ENCODE measurements around the gene FAU.

The FAU gene

DNA sequence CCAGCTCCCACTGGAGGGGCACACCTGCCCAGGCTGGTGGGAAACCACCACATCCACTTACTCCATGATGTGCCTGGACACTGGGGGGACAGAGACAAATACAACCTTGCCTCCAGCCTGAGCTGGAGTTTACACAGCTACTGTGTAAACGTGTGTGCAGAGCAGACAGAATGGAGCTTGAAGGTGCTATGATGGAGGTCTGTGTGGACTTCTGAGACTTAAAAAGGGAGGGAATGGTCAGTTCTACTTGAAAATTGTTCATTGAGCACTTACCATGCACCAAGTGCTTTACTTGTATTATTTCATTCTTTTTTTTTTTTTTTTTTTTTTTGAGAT lies 49.3 kb downstream of the FAU start:
- H3K4me1 Mint-ChIP-seq: no peaks in the 10 kb centered on the region
- peaks cover under 1% of the 10 kb centered on the region for H3K36me3 Mint-ChIP-seq (ENCODE audit: low read depth)
- no peak overlapping the region for H3K27ac Mint-ChIP-seq
- H3K9me3 Mint-ChIP-seq: no peaks in the 10 kb centered on the region
- no peak overlapping the region for H3K4me3 Mint-ChIP-seq
- no peaks in the 10 kb centered on the region for H3K27me3 Mint-ChIP-seq (ENCODE audit: low read depth)
- TF ChIP-seq, protein P1, sequence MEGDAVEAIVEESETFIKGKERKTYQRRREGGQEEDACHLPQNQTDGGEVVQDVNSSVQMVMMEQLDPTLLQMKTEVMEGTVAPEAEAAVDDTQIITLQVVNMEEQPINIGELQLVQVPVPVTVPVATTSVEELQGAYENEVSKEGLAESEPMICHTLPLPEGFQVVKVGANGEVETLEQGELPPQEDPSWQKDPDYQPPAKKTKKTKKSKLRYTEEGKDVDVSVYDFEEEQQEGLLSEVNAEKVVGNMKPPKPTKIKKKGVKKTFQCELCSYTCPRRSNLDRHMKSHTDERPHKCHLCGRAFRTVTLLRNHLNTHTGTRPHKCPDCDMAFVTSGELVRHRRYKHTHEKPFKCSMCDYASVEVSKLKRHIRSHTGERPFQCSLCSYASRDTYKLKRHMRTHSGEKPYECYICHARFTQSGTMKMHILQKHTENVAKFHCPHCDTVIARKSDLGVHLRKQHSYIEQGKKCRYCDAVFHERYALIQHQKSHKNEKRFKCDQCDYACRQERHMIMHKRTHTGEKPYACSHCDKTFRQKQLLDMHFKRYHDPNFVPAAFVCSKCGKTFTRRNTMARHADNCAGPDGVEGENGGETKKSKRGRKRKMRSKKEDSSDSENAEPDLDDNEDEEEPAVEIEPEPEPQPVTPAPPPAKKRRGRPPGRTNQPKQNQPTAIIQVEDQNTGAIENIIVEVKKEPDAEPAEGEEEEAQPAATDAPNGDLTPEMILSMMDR (IDR thresholded peaks at IDR 0.05; ENCODE audit: unreplicated experiment in 3 of 3): no peak

DNA sequence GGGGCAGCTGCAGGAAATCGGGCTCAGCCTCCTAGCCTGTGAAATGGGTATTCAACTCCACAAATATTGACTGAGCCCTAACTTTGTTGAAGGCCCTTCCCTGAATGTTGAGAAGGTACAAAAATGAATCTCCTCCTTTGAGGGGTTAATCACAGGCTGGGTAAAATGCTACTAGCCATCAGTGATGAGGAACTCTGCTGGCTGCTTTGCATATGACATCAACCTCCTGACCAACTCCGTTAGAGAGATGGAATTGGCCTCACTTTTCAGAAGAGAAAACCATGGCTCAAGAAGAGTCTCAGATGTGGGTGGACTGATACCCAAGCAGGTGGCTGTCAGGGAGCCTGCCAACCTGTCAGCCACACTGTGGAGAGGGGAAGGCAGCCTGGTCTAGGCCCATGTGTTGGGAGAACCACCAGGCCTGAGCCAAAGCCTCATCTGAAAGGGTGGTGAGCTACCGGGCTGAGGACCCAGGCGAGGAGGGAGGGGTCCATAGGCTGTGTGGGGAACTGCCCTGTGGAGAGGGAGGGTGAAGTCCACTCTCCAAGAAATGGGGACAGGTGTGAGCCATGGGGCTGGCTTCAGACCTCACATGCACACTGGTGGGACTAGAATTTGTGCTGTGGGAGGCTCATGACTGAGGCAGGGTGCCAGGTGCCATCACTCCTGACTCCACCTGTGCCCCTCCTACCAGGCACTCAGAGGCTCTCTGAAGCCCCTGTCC lies 49.9 kb downstream of the FAU start:
- Mint-ChIP-seq H3K9me3 (no peaks in the 10 kb centered on the region), H3K27ac (no peak overlapping the region), H3K4me3 (no peak overlapping the region), H3K4me1 (no peaks in the 10 kb centered on the region), H3K27me3 (ENCODE audit: low read depth) (no peaks in the 10 kb centered on the region), H3K36me3 (ENCODE audit: low read depth) (no peaks in the 10 kb centered on the region)
- TF ChIP-seq, protein P1 (IDR thresholded peaks at IDR 0.05; ENCODE audit: unreplicated experiment in 3 of 3): no peak
